CD4-positive, alpha-beta T cell treated with Interleukin-4 for 1 hour (primary cell): Measurements from ENCODE around the gene CDK17.
"Not testable (repeated sequence)": the region's sequence is repeated elsewhere in the genome, so short reads cannot be mapped to it uniquely, and the experiment has no call there.

Experiments used
- DNase-seq, 2 donors: peaks; one replicate each; pipeline ENCODE4 v3.0.0-alpha.2; 2020 to 2022

CDK17 gene

GRCh38 chr12:96399919-96400630 is at the start of gene CDK17:
CDK17 (minus strand) TSS chr12:96400439; CDS start chr12:96334836, 65,603 bp downstream.
- DNase-seq: peak; percentile 93 to 95

DNA sequence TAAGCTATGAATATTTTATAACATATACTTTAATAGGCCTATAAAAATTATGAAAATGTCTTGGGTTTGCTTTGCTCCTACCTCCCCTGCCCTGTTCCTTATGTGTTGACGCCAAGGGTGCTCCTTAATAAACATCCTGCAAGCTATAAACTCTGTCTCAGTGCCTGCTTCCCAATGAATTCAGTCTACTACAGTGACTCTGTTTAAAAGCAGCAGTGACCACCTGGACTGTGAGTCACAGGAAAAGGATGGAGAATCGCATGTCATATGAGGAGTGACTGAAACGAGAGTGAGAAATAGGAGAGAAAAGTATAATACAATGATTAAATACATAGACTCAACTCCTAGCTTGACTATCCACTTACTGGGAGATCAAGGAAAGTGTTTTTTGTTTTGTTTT is 48.1 kb upstream of the CDK17 start:
- no peak for DNase-seq

GRCh38 chr12:96447256-96447655 is 47.0 kb upstream of the CDK17 start:
- no peak for DNase-seq

GRCh38 chr12:96445691-96446583 is 45.7 kb upstream of the CDK17 start:
- DNase-seq: peak; percentile 84 to 92

GRCh38 chr12:96444399-96444798 is 44.2 kb upstream of the CDK17 start:
- DNase-seq: no peak

DNA sequence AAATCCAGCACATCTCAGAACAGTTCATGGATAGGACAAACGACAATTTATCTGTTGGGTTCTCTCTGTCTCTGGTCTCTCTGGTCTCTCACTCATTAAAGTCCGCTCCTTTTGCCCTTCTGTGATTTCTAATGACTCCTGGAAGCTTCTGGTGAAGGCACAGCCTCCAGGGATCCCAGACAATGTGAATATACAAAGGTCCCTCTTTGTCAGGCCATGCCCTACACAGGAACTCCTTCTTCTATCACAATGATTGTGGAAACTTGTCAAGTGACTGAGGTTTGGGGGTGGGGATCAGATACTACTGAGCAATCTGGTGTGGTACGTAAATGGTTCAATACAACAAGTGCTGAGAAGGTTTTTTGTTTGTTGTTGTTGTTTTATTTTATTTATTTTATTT is 42.7 kb upstream of the CDK17 start:
- no peak for DNase-seq

DNA sequence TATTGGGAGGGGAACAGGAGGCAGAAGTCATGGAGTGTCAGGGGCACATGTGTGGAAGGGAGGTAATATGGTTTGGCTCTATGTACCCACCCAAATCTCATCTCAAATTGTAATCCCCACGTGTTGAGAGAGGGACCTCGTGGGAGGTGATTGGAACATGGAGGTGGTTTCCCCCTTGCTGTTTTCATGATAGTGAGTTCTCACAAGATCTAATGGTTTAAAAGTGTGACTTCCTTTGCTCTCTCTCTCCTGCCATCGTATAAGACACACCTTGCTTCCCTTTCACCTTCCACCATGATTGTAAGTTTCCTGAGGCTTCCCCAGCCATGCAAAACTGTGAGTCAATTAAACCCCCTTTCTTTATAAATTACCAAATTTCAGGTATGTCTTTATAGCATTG is 41.6 kb upstream of the CDK17 start:
- DNase-seq: peak in 1 of 2 donors; percentile 58

- no peak for DNase-seq
These were observed 38.1 kb upstream of the CDK17 start for GRCh38 chr12:96438330-96438729.

- DNase-seq: no peak
These were observed 36.9 kb upstream of the CDK17 start for GRCh38 chr12:96437171-96437445.

GRCh38 chr12:96436366-96437170 is 36.3 kb upstream of the CDK17 start:
- DNase-seq: no peak

DNA sequence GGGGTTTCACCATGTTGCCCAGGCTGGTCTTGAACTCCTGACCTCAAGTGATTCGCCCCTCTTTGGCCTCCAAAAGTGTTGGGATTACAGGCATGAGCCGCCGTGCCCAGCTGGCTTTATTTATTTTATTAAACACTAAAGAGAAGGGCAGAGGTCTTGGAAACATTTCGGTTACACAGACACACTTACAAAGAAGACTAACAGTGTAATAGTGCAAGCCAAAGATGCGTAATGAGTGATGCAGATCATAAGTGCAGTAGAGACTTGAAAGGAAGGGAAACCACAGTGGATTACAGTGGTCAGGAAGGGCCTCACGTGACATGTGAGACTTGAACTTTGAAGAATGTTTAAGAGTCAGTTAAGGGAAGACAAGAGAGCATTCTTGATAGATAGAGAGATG is 33.9 kb upstream of the CDK17 start:
- peak; percentile 84 to 90 for DNase-seq

GRCh38 chr12:96432496-96433321 is 32.5 kb upstream of the CDK17 start:
- not testable (repeated sequence) for DNase-seq

- DNase-seq: no peak
These were observed 30.8 kb upstream of the CDK17 start for GRCh38 chr12:96431067-96431466.

GRCh38 chr12:96427269-96427729 is 27.1 kb upstream of the CDK17 start:
- no peak for DNase-seq

GRCh38 chr12:96425951-96426350 is 25.7 kb upstream of the CDK17 start:
- DNase-seq: no peak

DNA sequence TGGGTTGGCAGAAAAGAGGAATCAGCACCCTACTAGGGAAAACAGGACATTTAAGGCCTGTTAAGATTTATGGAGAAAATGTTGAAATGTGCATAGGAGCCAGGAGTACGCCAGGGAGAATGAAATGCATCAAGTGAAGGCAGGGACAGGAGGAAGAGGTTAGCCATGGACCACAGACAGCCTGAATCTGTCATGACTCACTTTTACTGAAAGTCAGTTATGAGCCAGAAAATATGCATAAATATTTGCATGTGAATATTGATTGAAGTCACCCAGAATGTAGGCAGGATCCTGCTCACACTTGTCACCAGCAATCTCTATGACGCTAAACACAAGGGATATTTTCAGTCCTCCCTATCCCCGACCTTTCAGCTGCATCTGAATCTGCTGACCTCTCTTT is 25.1 kb upstream of the CDK17 start:
- DNase-seq: no peak

DNA sequence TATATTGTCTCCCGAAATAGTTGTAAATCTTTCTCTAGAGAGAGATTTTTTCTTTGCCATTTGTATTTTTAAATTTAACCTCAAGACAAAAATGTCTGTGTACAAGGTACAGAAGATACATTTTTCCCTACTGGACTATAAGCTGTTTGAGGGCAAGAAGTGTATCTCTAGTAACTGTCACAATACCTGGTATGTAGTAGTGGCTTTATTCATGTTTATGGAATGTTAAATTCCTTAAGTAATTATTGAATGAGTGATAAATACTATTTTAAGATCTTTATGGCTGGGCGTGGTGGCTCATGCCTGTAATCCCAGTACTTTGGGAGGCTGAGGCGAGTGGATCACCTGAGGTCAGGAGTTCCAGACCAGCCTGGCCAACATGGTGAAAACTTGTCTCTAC is 24.4 kb upstream of the CDK17 start:
- no peak for DNase-seq

- no peak for DNase-seq
These were observed 22.0 kb upstream of the CDK17 start for GRCh38 chr12:96422192-96422591.

- DNase-seq: peak; percentile 37 to 53
These were observed 20.8 kb upstream of the CDK17 start for GRCh38 chr12:96421014-96421413.

- DNase-seq: no peak
These were observed 20.1 kb upstream of the CDK17 start for GRCh38 chr12:96420277-96420835.

- no peak for DNase-seq
These were observed 19.5 kb upstream of the CDK17 start for GRCh38 chr12:96419576-96420276.
